Right cardiac atrium (tissue), 5 donors: Measurements from ENCODE around the gene PPP2R5D. TPM values are rescaled to one million over a fixed set of nuclear protein-coding genes. Genes with fewer than 3 reads are reported as not detected.
"Not testable (repeated sequence)": the region's sequence is repeated elsewhere in the genome, so short reads cannot be mapped to it uniquely, and the experiment has no call there.

Experiments used
- ATAC-seq, 2 donors: fragments of 200-7000 bp; cut with Tn5 transposase; one replicate each; pipeline versions ENCODE4 v1.8.0 to v1.9.1; 2020; ENCODE audit warnings: moderate library complexity in 2 of 2, mild to moderate bottlenecking in 1 of 2
- DNase-seq, 3 donors: peaks; one replicate each; pipeline ENCODE4 v3.0.0-alpha.2; 2020
- H3K27ac ChIP-seq: one replicate; pipeline ENCODE4 v1.5.1; 2013; ENCODE audit warnings: mild to moderate bottlenecking, low read length, control low read depth, moderate library complexity
- H3K27me3 ChIP-seq: one replicate; pipeline ENCODE4 v1.6.1; 2013; ENCODE audit not compliant: control insufficient read depth, insufficient read depth
- H3K4me1 ChIP-seq: one replicate; pipeline ENCODE4 v1.6.1; 2013; ENCODE audit warnings: low read length; ENCODE audit not compliant: control insufficient read depth, insufficient read depth
- H3K4me3 ChIP-seq: one replicate; pipeline ENCODE4 v1.5.1; 2013; ENCODE audit warnings: low read length, control low read depth
- H3K9me3 ChIP-seq: one replicate; pipeline ENCODE4 v1.6.1; 2013; ENCODE audit warnings: low read length; ENCODE audit not compliant: control insufficient read depth
- WGBS: extraction: QIAGEN DNeasy Blood & Tissue Kit; methylation state at CpG from one replicate; pipeline ENCODE4 v1.1.7; 2013; 5-methylcytosine and 5-hydroxymethylcytosine counted together
- intact Hi-C, 4 donors: fragments of 100-400 bp; cut with DNase I; formaldehyde crosslinking; loops; one replicate each; pipeline versions ENCODE4 v1.11.0 to v1.14.0; 2022 to 2023
- polyA plus RNA-seq: library from polyadenylated mRNA; stranded (reverse); fragments of 200-250 nt; gene quantifications from one replicate; pipeline ENCODE4 v1.2.3, GENCODE V29; 2013
- total RNA-seq, 4 donors: library from RNA; stranded (reverse); fragmentation: NEBNext Ultra II Directional; extraction: Animal tissue kit (Norgen Biotek cat#: 25700); gene quantifications; one replicate each; pipeline ENCODE4 v1.2.1, GENCODE V29; 2021
- donor health status: healthy with polysubstance abuse.
- donor health status: DM: no; HTN: yes; CAD: no.
- donor health status: DM: no; HTN: no; CAD: no.
- donor health status: DM: no; HTN: yes; CAD: no; lungs with severe emphysema.
- donor health status: DM: yes; HTN: yes; CAD: no.

PPP2R5D gene
- total and polyA plus RNA-seq, 5 donors = 26.4 to 39.3 (median 37.5) TPM

- no peaks in the 10 kb centered on the region for H3K4me1 ChIP-seq
- H3K9me3 ChIP-seq = no peaks in the 10 kb centered on the region
- DNase-seq (no peak), ATAC-seq (no peak)
- no peaks in the 10 kb centered on the region for H3K27me3 ChIP-seq
- no peak overlapping the region for H3K27ac ChIP-seq
- no peak overlapping the region for H3K4me3 ChIP-seq
- WGBS = 94% methylated on average over 4 of the region's 4 CpGs
- intact Hi-C loops = no loop called here
These were observed 48.0 kb downstream of the PPP2R5D start for GRCh38 chr6:43032326-43032725.

- Histone ChIP-seq H3K9me3 (no peaks in the 10 kb centered on the region), H3K4me1 (no peaks in the 10 kb centered on the region), H3K27ac (no peak overlapping the region), H3K27me3 (no peaks in the 10 kb centered on the region), H3K4me3 (no peak overlapping the region)
- intact Hi-C loops = no loop called here
- DNase-seq (no peak), ATAC-seq (no peak)
- WGBS = 86% methylated on average over 2 of the region's 2 CpGs
These were observed 49.3 kb downstream of the PPP2R5D start for GRCh38 chr6:43033496-43034189.

DNA sequence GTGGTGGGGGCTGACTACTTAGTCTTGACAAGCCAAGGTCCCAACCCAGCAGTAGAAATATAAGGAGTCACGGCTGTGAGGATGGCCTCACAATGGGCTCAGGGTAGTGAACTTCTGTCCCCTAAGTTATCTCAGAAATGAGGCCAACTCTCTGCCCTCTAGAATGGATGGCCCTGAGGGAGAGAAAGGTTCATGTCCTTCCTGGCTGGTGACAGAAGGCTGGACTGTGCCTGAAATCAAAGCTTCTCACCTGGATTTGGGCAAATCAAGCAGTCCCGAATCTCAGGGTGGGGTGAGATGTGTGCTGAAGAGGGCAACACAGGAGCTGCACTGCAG lies 49.8 kb downstream of the PPP2R5D start:
- no peak for DNase-seq
- Histone ChIP-seq H3K9me3 (no peaks in the 10 kb centered on the region), H3K4me1 (no peaks in the 10 kb centered on the region), H3K27me3 (no peaks in the 10 kb centered on the region), H3K27ac (no peak overlapping the region), H3K4me3 (no peak overlapping the region)
- ATAC-seq = no peak
- intact Hi-C loops = no loop called here
- WGBS = 87% methylated on average over 2 of the region's 2 CpGs

DNA sequence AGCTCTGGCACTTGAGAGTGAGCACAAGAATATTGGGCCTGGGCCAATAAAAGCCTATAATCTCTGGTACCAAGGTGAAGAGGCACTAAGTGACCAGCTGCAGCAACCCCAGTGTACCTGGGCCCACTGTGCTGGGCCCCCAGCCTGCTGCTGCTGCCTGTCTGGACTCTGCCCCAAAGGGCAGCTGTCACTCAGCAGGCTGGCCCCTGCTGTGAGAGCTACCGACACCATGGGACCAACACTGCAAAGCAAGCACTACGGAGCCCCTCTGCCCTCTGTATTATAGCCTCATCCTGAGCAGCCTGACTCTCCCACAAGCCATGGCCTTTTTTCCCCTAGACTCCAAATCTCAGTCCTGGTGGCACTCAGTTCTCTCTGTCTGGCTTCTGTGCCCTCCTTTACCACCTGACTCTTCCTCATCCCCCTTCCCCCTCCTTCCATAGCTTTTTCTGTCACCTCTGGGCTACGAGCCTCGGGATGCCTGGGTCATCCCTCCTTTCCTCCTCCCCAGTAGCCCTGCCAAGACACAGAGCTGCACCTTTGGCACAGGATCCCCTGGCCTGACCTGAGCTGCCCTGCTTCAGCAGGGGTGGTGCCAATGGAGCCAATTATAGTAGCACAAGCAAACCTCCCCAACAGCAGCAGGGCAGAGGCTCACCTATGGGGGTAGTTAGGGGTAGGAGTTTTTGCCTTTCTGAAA lies 51.3 kb downstream of the PPP2R5D start:
- intact Hi-C loops = no loop called here
- H3K4me1 ChIP-seq = no peaks in the 10 kb centered on the region
- no peak overlapping the region for H3K4me3 ChIP-seq
- ATAC-seq (peak; percentile 55 to 70), DNase-seq (peak in 2 of 3 donors; percentile 46 to 84)
- 47% methylated on average over 4 of the region's 4 CpGs for WGBS
- H3K27me3 ChIP-seq = no peaks in the 10 kb centered on the region
- H3K27ac ChIP-seq = peak overlapping the region; percentile 48
- H3K9me3 ChIP-seq = no peaks in the 10 kb centered on the region

DNA sequence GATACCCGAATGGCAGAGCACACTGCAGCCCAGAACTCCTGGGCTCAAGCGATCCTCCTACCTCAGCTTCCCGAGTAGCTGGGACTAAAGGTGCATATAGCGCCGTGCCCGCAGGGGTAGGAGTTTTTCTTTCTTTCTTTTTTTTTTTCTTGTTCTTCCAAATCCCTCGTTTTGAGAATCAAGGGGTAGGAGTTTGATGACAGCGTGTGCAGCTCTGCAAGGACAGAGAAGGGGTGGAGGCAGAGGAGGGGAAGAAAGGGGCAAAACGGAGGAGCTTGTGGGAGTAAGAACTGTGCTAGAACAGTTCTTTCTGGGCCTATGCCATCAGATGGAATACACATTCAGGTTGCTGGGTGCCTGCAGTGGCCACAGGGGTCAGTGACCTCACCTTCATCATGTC lies 52.3 kb downstream of the PPP2R5D start:
- no peak overlapping the region for H3K27ac ChIP-seq
- DNase-seq (no peak), ATAC-seq (no peak)
- H3K4me3 ChIP-seq = no peak overlapping the region
- no peaks in the 10 kb centered on the region for H3K27me3 ChIP-seq
- 93% methylated on average over 9 of the region's 9 CpGs for WGBS
- H3K4me1 ChIP-seq = no peaks in the 10 kb centered on the region
- intact Hi-C loops = no loop called here
- H3K9me3 ChIP-seq = no peaks in the 10 kb centered on the region

DNA sequence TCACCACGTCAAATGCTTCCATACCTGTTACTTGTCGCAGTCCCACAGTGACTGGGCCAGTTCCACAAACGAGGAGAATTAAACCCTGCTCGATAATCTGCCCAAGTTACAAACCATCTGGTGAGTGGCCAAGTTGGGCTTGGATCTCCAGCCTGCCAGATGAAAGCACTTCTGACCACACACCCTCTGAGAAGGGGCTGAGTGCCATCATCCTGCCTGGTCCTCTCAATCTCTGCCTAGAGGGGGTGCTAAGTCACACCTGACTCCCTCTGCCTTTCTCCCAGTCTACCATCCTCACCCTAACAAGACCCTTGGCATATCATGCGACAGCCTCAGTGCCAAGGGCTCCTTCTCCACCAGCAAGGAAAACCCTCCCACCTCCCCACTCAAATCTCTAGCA lies 52.8 kb downstream of the PPP2R5D start:
- no peaks in the 10 kb centered on the region for H3K27me3 ChIP-seq
- peak in 1 of 3 donors; percentile 27 for DNase-seq
- peak overlapping the region; percentile 10 for H3K27ac ChIP-seq
- intact Hi-C loops = no loop called here
- H3K4me3 ChIP-seq = no peak overlapping the region
- H3K4me1 ChIP-seq = no peaks in the 10 kb centered on the region
- WGBS = 70% methylated on average over 5 of the region's 5 CpGs
- H3K9me3 ChIP-seq = no peaks in the 10 kb centered on the region
- no peak for ATAC-seq

DNA sequence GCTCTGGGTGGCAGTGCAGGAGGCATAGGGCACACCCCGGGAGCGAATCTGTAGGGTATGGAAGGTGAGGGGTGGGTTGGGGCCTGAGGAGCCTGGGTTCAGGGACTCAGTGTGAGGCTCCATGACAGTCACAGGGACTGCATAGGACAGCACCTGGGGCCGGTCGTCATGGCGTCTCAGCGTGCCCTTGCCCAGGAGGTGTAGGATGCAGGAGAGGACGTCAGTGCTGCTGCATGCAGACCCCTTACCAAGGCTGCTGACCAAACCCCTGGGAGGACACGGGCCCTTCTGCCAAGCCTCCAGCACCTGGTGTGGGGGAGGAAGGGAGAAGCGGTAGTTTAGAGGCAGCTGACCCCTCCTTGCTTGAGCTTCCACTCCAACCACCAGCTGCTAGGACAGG lies 53.3 kb downstream of the PPP2R5D start:
- WGBS = 85% methylated on average over 9 of the region's 9 CpGs
- H3K27ac ChIP-seq = no peak overlapping the region

GRCh38 chr6:43038727-43039126 lies 54.4 kb downstream of the PPP2R5D start:
- Histone ChIP-seq H3K9me3 (no peaks in the 10 kb centered on the region), H3K4me1 (no peaks in the 10 kb centered on the region), H3K4me3 (no peak overlapping the region), H3K27me3 (no peaks in the 10 kb centered on the region), H3K27ac (no peak overlapping the region)
- ATAC-seq (no peak), DNase-seq (no peak)
- intact Hi-C loops = no loop called here
- 82% methylated on average over 9 of the region's 9 CpGs for WGBS

More for the DNA sequence above, 53.3 kb downstream of the PPP2R5D start:
- Histone ChIP-seq H3K4me1 (no peaks in the 10 kb centered on the region), H3K4me3 (no peak overlapping the region), H3K27me3 (no peaks in the 10 kb centered on the region), H3K9me3 (no peaks in the 10 kb centered on the region)
- intact Hi-C loops = no loop called here
- ATAC-seq = peak; percentile 8 to 18
- peak in 1 of 3 donors; percentile 32 for DNase-seq

GRCh38 chr6:43040542-43041257 lies 56.3 kb downstream of the PPP2R5D start:
- no peaks in the 10 kb centered on the region for H3K27me3 ChIP-seq
- ATAC-seq (no peak), DNase-seq (no peak)
- no peaks in the 10 kb centered on the region for H3K4me1 ChIP-seq
- no peaks in the 10 kb centered on the region for H3K9me3 ChIP-seq
- H3K27ac ChIP-seq = no peak overlapping the region
- intact Hi-C loops = no loop called here
- 94% methylated on average over 18 of the region's 18 CpGs for WGBS
- no peak overlapping the region for H3K4me3 ChIP-seq

DNA sequence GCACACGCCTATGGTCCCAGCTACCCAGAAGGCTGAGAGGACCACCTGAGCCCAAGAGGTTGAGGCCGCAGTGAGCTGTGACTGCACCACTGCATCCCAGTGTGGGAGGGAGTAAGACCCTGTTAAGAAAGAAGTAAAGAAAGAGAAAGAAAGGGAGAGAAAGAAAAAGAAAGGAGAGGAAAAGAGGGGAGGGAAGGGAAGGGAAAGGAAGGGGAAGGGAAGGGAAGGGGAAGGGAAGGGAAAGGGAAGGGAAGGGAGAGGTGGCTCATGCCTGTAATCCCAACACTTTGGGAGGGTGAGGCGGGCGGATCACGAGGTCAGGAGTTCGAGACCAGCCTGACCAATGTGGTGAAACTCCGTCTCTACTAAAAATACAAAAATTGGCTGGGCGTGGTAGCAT lies 57.1 kb downstream of the PPP2R5D start:
- H3K27ac ChIP-seq, DNase-seq, H3K4me3 ChIP-seq, intact Hi-C loops, H3K27me3 ChIP-seq, H3K4me1 ChIP-seq, ATAC-seq, H3K9me3 ChIP-seq: not testable (repeated sequence)
- WGBS = 96% methylated on average over 8 of the region's 8 CpGs

DNA sequence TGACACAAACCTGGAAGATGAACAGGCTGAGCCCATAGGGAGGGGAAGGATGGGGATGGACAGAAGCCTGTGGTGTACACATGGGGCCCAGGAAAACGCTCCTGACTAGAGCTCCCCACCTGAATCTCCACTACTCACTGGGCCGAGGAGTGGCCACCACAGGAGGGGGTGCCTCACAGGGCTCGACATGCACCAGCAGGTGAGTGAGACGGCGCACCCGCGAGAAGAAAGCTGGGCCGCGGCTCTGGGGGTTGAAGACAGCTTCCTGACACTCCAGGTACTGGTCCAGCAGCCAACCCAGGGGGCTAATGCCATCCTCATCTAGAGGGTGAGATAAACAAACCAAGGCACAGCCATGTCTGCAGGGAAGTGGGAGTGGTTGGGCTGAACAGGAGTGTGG lies 58.9 kb downstream of the PPP2R5D start:
- Histone ChIP-seq H3K27me3 (no peaks in the 10 kb centered on the region), H3K27ac (no peak overlapping the region), H3K9me3 (no peaks in the 10 kb centered on the region), H3K4me1 (no peaks in the 10 kb centered on the region), H3K4me3 (no peak overlapping the region)
- no peak for ATAC-seq
- intact Hi-C loops = no loop called here
- DNase-seq = no peak
- whole genome bisulfite sequencing = 93% methylated on average over 9 of the region's 9 CpGs
